DMS79 (cell line): ENCODE measurements around the gene ZNF618.

Source experiments
- DNase-seq: peaks from one replicate; lab custom pipeline; 2025; lab: John Stamatoyannopoulos, UW

ZNF618 gene

DNA sequence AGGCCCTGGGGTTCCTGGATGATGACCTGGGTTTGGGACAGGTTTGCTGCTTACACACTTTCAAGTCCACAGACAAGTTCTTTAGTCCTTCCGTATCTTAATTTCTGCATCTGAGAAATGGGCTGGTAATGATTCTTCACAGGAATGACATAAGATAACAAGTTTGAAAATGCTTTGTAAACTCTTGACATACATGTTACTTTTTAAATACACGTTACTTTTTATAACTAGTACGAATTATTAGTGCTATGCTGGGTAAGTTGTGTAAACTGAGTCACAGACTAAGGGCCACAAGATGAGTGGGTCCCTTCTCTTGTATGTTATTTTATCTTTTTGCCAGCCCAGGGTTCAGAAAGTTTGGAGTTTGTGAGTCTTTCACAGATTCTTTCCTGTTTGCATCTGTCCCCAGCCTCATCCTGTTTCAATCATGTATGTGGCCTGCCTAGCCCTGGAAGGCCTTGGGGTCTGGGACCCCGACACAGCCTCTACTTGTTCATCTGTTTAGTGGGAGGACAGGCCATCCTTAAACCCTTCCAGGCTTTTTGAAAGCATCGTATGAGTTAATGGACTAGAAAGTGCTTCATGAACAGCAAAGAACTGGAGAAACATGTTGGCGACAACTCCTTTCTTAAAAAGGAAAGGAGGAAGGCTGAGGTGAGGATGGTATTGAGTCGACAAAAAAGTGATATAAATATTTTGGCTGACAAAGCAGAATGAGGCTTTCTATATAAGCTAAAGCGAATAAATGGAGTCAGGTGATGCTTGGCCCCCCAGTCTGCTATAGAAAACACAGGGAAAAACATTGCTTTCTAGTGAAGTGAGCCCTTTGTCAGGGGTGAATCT is 9.3 kb downstream of the ZNF618 start:
- no peak for DNase-seq

DNA sequence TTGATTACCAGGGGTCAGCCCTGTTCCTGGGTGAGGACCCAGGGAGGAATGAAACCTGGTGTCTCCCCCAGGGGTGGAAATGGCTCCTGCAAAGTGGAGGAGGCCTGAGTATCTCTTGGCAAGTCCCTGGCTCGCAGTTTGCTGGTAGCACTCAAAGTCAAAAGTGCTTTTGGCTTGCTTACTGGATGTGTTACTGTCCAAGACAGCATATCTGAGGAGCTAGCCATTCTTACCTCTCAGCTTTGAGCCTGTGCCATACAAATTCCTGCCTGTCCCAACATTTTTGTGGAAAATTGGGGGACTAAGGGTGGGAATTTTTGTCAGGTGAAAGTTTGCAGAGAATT is 9.9 kb downstream of the ZNF618 start:
- no peak for DNase-seq

DNA sequence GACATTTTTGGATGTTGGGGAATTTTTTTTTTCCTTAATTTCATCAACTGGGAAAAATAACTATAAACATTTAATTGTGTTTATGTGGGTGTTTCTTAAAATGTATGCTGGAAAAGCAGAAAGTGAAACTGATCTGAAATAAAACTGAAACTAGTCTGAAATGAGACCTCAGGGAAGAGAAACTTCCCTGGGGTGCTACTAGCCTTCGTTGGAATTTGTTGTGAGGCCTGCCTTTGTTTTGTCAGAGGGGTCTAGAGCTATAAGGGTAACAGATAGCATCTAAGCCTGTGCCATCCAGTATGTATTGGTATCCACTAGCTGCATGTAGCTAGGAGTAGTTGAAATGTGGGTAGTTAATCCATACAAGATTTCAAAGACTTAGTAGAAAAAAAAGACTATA is 10.4 kb downstream of the ZNF618 start:
- DNase-seq = no peak

DNA sequence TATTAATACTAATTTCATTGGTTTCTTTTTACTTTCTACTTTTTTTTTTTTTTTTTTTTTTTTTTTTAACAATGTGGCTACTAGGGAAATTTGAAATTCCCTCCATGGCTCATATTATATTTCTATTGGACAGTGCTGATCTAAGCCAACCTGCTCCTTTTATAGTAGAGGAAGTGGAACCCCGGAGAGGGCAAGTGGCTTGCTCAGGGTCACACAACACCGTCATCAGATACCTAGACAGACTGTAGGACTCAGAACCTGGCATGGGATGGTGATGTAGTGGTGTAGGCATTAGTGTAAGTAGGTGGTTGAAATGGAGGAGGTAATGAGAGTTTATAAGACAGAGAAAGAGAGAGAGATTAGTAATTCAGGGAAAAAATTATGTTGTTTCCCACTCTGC is 10.8 kb downstream of the ZNF618 start:
- DNase-seq = no peak

DNA sequence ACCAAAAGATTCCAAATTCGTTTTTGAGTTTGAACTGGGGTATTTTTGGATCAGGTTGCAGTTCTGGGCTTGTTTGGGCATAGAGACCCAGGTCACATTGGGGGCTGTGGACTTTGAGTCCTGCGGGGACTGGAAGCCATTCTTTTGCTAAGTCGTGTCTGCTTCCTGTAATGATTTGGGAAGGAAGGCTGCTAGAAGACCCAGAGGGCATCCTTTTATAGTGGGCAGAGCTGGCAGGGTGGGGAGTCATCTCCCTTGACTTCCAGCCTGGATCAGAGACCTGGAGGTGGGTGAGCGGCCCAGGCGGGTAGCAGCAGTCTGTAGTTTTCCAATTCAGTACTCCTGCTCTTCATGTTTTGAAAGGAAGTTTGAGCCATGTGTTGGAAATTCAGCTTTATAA is 11.3 kb downstream of the ZNF618 start:
- no peak for DNase-seq

DNA sequence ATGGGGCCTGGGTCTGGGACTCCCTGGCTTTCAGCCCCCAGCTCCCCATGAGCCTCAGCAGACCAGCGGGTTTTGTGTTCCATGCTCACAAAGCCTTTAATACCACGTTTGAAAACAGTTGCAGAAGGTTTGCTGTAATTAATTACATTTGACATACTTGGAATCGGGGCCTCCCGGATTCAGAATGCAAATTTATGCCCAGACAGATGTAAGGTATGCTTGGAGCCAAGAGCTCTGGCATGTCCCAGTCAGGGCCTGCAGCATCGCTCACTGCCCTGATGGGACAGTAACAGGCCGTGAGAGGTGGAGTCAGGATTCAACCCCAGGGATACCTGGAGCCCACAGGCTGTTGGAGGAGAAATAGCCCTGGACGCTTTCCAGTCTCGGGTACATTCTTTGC is 12.2 kb downstream of the ZNF618 start:
- no peak for DNase-seq

DNA sequence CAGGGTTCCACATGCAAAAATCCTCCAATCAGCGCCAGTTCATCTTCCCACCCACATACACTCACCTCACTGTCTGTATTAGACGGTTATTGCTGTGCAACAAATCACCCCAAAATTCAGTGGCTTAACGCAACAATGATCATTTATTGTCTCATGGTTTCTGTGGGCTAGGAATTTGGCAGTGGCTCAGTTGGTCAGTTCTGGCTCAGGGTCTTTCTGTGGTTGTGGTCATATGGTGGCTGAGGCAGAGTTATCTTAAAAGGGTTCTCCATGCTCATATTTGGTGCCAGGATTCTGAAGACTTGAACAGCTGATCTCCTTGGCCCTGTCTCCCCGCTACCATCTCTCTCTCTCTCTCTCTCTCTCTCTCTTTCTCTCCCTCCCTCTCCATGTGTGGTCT is 12.9 kb downstream of the ZNF618 start:
- DNase-seq = no peak

DNA sequence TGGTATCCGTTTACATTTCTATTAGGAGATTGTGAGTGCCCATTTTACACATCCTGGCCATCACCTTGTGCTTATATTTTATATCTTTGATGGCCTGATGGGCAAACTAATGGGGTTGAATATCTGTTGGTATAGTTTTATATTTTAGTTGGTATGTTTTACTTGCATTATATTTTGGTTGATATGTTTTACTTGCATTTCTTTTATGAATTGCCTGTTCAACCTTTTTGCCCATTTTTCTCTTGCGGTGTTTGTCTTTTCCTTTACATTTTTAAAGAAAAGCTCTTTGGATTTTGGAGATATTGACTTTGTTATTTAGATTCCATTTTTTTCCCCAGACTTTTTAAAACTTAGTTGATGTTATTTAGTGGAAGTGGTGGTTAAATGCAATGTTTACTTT is 14.6 kb downstream of the ZNF618 start:
- no peak for DNase-seq

DNA sequence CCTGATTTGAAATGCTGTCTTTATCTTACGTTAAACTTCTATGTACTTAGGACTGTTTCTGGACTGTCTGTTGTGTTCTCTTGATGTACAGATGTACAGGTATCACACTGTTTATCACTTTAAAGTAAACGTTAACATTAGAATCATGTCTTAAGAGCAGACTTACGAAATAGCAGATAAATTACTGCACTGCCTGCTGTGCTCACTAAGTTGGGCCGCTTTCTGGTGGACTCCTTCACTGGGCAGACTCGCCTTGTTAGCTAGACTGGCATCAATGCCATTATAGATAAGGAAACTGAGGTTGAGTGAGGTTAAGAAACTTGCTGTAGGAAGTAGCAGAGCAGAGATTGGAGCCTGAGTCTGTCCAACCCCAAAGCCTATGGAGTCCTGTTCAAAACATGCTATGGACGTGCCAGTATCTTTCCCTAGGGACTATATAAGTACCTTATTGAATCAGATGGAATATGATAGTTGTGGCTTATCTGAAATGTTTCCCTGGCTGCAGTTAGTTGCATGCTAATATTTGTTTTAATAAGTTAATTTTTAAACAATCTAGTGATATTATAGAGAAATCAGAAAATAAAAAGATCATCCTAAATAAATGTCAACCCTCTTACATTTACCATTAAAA is 16.9 kb downstream of the ZNF618 start:
- no peak for DNase-seq

DNA sequence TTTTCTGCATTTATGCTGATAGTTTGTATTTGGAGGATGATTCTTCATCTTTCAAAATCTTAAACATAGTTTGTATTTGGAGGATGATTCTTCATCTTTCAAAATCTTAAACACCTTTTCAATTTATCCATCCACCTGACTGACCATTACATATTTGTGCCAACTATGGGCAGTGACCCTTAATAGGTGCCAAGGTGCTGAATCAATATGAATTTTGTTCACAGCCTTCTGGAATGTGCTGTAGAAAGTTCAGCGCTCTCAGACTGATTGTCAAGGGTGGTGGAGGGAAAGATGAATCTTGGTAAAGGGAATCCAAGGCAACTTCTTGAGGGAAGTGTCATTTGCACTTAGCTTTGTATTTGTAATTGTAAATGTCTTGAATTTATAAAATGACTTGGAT is 18.1 kb downstream of the ZNF618 start:
- DNase-seq = no peak

DNA sequence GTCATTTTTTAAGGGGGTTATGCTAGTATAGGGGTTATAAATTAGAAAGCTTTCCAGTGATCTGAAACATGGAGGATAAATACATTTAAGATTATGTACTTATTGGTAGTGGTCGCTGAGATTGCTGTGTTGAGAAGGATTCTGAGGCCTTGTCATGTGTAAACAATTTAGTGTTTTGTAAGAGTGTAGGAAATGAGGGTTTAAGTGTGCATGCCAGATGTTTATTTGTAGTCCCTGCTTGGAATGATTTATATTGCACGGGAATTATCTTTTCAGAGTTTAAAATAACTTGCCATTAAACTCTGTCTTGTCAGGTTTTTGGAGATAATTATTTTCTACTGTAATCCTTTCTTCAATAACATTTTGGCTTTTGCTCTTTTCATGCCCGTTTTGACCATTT is 19.4 kb downstream of the ZNF618 start:
- no peak for DNase-seq

DNA sequence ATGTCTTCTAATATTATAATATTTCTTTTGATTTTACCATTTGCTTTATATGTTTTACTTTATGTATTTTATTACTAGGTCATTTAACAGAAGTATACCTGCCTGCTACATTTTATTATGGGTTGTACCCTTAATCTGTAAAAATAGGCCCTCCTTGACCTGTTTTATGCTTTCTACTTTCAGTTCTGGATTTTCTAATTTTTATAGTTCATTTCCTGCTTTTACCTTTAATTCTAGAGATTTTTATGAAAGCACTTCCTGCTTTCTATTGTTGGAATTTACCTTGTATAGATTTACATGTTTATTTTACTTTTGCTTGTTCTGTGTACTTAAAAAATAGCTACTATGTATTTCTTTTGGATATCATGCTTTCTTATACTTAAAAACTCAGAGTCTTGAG is 20.6 kb downstream of the ZNF618 start:
- no peak for DNase-seq

DNA sequence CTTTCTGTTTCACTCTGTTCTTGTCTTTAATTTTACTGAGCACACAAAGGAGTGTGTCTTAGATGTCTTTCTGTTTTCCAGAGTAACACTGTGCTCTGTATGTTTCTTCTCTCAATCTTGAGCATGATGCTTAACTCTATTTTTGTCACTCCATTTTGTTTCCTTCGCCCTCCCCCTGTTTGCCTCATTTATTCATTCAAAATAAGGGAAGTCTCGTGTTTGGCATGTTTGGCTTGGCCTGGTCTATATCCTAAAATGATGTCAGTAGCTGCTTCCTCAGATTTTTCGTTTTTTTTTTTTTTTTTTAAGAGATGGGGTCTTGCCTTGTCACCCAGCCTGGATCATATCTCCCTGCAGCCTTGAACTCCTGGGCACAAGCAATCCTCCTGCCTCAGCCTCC is 22.0 kb downstream of the ZNF618 start:
- no peak for DNase-seq

DNA sequence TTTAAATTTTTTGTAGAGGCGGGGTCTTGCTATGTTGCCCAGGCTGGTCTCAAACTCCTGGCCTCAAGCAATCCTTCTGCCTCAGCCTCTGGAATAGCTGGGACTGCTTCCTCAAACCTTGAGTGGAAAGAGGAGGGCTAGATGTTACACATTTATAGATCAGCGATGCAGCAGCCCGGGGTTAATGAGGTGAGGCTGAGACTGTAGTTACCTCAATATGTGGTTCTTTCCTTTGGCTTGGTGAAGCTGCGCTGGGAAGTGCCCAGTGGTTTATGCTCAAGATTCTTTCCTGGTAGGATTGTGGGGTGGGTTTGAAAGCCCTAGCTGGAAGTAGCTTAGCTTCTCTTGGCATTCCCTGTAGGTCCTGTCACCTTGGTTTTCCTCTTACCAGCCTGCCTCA is 22.5 kb downstream of the ZNF618 start:
- DNase-seq = no peak

DNA sequence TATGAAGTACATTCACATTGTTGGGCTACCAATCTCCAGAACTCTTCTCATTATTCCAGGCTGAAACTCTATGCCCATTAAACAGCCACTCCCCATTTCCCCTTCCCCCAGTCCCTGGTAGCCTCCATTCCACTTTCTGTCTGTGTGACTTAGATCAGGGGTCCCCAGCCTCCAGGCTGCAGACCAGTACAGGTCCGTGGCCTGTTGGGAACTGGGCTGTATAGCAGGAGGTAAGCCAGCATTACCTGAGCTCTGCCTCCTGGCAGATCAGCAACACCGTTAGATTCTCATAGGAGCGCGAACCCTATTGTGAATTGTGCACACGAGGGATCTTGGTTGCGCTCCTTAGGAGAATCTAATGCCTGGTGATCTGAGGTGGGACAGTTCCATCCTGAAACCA is 23.1 kb downstream of the ZNF618 start:
- no peak for DNase-seq

DNA sequence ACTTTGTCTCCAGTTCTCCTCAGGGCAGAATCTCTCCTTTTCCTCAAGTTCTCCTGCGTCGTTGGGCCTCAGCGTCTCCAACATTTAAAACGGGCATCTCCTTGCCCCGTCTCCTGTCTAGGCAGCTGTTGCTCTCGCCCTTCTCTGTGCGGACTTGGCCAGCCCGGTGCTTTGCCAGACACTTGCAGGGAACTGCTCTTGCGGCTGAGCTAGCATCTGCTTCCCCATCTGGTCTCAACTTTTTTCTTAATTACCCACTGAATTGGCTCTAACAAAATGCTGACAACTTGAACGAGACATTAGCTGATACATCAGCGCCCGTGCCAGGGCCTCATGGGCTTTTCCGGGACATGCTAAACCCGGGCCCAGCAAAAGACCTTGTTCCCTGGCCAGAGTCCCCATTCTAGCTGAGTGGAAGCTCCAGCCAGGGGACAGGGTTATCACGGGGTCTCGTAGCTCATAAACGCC is 25.1 kb downstream of the ZNF618 start:
- DNase-seq = no peak

DNA sequence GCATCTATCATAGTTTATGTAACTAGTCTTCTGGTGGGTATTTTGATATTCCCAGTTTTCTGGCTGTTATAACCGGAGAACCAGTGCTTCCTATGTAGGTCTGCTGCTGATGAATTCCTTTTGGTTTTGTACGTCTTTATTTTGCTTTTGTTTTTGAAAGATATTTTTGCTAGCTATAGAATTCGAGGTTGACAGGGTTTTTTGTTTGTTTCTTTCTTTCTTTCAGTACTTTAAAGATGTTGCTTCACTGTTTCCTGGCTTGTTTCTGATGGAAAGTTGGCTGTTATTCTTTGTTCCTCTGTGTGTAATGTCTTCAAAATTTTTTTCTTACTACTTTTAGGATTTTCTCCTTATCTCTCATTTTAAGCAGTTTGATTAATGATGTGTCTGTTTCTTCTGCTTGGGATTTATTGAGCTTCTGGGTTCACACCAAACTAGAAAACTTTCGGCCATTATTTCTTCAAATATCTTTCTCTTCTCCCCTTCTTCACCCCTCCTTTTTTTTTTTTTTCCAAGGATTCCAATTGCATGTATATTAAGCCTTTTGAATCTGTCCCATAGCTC is 27.5 kb downstream of the ZNF618 start:
- DNase-seq = no peak

DNA sequence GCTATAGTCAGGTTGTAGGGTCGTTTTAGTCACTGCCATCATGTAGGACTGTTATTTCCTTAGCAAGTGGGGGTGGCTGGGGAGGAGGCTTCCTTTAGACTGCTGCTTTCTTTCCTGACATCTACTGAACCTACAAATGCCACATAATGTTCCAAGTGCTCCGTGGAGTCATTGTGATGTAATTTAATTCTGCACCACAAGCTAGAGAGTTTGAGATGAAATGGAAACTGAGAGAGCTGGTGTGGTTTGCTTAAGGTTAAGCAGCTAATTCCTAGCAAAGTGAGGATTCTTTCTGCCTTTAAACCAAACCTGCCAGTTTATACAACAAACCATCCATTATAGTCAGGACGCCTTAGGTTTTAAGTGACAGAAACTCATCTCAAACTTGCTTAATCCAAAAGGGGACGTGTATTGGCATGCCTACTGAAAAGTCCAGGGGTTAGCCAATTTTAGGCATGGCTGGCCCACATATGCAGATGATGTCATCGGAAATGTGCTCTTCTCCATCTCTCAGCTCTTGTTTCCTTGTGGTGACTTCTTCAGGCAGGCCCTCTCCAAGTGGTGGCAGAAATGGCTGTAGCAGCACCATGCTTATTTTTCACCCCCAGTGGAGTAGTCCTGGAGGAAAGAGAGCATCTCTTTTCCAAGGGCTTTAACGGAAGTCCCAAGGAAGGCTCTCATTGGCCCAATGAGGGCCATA is 30.5 kb downstream of the ZNF618 start:
- no peak for DNase-seq

DNA sequence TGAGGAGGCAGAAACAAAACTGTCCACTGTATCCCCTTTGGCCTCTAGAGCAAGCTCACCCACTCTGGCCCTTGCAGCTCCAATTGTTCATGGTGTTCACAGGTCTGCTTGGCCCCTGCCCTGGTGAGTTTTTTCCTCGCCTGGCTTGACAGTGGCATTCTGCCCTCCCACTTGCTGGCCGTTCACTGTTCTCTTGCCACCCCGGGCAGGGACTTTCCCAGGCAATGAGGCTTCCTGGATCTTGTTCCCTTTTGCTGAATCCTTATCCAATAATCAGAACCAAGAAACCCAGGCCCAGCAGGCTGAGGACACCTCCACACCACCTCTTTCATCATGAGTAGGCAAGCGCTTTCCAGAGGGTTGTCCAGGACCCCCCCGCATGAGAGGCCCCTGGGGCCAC is 31.2 kb downstream of the ZNF618 start:
- no peak for DNase-seq

DNA sequence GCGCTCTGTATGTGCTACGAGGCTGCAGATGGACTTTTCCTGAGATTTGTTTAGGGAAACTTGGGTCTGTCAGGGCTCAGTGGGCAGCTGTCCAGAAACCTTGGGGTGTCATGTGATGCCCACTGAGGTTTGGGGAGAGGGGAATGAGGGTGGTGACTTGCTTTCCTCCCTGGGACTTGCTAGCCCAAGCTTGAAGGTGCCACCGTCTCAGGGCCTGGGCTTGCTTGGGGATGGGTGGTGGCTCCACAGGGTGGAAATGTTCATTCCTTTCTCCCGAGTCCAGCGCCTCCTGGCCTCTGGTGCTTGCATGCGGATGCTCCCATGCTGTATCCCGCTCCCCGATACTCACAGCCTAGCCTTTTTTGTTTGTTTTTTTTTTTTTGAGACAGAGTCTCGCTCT is 33.3 kb downstream of the ZNF618 start:
- DNase-seq = no peak

DNA sequence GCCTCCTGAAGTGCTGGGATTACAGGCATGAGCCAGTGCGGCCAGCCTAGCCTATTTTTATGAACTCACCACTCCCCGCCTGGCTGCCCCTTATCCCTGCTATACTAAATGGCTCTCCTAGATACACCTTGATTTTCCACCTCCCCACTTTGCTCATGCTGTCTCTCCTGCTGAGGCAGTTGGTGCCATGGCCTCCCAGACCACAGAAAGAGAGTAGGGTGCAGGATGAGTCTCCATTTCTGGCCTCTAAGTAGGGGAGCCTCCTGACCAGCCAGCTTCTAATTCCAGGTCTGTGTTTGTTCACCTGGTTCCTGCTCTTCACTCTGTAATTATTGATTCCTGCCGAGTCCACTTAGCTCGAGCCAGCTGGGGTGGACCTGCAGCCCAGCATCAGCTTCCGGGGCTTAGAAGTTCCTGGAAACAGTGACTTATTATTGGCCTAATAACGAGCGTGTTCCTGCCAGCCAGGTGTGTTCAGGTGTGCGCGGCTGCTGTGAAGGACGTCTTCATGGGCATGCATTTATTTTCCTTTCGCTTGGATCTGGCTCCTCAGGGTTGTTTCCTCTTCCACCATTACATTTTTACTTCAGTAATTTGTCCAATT is 34.0 kb downstream of the ZNF618 start:
- DNase-seq = peak; percentile 80

DNA sequence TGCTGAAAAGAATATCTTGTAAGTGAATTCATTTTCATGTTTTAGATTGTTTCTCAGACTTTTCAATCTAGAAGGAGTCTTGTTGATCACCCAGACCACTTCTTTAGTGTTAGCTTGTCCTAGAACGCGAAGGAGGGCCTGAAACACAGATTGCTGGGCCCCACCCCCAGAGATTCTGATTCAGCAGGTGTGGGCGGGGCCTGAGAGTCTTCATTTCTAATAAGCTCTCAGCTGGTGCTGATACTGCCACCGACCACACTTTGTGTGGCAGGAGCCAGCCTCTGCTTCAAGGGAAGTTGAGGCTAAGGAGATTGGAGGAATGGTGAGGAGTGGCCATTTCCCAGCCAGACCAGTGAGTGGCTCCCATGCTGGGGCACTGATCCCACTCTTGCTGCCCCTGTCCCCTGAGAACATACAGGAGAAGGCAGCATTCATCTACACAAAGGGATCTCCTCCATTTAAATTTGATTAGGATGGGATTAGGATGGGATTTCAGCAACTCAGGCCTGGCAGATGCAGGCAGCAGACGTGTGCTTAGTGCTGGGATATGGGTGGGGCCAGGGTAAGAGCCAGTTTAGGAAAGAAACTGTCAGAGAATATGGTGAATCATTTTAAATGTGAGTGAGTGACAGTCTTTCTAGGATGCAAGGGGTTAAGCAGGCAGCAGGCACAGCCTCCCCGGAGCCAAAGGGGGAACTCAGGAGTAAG is 35.9 kb downstream of the ZNF618 start:
- no peak for DNase-seq
